Stimulated activated CD8-positive, alpha-beta memory T cell treated with anti-CD3 and anti-CD28 coated beads, Interleukin-2, amount 100 ng/mL, for 48 hours (primary cell): ENCODE results near the gene GMPR.

Source experiments
- DNase-seq, 2 donors: peaks; one replicate each; pipeline ENCODE4 v3.0.0-alpha.2; 2020; ENCODE audit warnings: low read depth in 2 of 2

GMPR gene

GRCh38 chr6:16238057-16238962 is at the start of gene GMPR:
TSS of gene GMPR (plus strand) at chr6:16238587. CDS start at chr6:16238694, 107 bp downstream.
- peak; percentile 58 to 62 for DNase-seq

- no peak for DNase-seq
Observed at GRCh38 chr6:16190214-16190613, 48.2 kb upstream of the GMPR start.

DNA sequence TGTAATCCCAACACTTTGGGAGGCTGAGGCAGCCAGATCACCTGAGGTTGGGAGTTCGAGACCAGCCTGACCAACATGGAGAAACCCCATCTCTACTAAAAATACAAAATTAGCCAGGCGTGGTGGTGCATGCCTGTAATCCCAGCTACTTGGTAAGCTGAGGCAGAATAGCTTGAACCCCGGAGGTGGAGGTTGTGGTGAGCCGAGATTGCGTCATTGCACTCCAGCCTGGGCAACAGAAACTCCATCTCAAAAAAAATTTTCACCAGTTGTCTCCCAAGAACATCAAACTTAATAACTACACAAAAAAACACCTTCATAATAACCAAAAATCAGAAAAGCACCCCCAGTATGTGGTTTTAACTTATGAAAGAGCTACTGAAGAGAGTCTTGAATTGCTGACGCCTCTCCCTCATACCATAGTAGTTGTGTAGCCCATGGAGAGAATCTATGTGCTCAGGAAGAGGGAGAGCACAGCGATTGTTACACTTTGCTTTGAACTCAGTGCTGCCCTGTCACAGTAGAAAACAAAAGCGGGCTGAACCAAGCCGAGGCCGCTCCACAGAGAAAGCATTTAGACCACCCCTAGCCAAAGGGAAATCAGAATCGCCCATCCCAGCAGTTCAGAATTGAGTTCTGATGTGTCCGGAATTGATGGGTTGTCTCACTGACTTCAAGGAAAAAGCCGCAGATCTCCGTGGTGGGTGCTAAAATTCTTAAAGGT is 42.0 kb upstream of the GMPR start:
- no peak for DNase-seq

DNA sequence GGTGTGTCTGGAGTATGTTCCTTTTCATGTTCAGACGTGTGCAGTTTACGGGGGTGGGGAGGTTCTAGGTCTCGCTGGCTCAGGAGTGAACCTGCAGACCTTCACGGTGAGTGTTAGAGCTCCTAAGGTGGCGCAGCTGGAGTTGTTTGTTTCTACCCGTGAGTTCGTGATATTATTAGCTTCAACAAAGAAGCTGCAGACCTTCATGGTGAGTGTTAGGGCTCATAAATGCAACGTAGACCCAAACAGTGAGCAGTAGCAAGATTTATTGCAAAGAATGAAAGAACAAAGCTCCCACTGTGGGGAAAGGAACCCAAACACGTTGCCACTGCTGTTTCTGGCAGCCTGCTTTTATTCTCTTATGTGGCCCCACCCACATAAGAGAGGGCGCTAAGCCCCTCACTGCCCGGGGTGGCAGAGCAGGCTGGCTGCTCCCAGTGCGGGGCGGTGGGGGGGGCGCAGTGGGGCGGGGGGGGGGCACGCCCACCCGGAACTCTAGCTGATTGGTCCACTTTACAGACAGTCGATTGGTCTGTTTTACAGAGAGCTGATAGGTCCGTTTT is 41.3 kb upstream of the GMPR start:
- DNase-seq: no peak

DNA sequence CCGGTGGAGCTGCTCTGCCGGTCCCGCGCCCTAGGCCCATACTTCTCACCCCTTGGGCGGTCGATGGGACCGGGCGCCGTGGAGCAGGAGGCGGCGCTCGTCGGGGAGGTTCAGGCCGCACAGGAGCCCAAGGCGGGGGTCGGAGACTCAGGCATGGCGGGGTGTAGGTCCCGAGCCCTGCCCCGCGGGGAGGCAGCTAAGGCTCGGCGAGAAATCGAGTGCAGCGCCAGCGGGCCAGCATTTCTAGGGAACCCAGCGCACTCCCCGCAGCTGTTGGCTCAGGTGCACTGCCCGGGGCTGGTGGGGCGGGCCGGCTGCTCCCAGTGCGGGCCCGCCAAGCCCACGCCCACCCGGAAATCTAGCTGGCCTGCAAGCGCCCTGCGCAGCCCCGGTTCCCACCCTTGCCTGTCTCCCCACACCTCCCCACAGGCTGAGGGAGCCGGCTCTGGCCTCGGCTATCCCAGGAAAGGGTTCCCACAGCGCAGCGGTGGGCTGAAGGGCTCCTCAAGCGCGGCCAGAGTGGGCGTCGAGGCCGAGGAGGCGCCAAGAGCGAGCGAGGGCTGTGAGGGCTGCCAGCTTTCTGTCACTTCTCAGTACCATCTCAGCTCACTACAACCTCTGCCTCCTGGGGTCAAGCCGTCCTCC is 40.2 kb upstream of the GMPR start:
- no peak for DNase-seq

GRCh38 chr6:16199804-16200203 is 38.6 kb upstream of the GMPR start:
- DNase-seq: no peak

GRCh38 chr6:16200321-16200883 is 38.0 kb upstream of the GMPR start:
- no peak for DNase-seq

GRCh38 chr6:16201706-16202105 is 36.7 kb upstream of the GMPR start:
- DNase-seq: no peak

DNA sequence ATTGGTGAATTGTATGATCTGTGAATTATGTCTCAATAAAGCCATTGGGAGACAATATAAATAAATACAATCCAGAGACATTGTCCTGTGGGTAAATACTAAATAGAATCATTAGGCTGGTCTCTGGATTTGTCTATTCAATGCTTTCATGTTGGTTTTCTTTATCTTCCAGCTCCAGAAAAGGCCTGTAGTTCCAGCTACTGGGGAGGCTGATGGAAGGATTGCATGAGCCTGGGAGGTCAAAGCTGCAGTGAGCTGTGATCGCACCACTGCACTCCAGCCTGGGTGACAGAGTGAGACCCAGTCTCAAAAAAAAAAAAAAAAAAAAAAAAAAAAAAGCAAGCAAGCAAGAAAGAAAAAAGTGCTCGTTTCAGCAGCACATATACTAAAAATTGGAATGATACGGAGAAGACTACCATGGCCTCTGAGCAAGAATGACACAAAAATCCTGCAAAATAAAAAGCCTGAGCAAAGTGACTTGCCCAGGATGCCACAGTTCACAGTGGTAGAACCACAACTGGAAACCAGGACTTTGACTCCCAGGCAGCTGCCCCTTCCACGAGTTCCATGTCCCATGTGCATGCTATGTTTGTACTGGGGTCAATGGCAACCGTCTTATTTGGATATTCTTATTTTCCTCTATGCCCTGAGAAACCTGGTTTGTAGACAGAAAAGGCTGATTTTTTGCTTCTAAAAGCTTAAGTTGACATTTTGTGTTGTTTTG is 33.6 kb upstream of the GMPR start:
- no peak for DNase-seq

DNA sequence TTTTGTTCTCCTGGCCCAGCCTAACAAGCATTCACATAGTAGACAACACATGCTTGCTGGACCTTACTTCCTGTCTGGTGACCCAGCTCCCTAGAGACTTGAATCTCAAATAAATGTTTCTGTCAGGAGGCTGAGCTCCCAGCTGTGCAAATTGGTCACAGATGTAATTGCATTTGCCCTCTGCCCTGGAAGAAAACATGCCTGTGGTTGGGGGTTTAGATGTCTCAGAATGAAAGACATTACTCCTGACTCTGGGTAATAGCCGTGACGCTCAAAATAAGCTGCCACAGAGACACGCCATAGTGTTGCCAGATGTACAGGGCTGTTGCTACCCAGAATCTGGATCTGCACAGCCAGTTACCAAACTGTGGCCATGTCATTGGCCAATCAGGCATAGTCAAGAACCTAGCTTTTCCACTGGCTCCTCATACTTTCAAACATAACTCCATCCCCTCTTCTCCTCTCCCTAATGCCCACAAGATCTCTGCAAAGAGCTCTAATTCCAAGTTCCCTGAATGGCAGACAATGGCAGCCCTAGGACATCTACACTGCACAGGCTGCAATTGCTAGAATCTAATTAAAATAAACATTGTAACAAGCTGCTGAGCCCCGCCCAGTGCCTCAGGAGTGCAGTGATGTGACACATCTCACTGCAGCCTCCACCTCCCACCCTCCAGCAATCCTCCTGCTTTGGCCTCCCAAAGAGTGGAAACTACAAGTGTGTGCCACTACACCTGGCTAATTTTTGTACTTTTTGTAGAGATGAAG is 32.8 kb upstream of the GMPR start:
- DNase-seq: no peak

DNA sequence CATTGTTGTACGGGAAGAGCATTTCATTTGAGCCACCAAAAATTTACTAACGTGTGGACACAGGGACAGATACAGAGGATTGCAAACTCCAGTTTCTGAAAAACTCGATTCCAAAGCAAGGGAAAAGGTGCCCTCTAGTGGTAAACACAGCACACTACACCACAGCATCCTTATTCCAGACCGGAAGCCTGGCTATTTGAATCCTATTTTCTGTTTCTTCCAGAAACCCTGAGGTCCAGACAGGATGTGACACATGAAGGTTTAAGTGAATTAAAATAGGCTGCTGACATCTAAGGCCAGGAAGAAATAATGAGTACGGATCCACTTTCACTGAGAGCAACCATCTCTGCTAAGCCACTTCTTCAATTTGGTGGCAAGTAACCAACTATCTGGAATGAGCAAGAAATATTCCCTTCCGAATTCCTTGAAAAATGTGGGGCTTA is 31.8 kb upstream of the GMPR start:
- no peak for DNase-seq

GRCh38 chr6:16208989-16209388 is 29.4 kb upstream of the GMPR start:
- no peak for DNase-seq

DNA sequence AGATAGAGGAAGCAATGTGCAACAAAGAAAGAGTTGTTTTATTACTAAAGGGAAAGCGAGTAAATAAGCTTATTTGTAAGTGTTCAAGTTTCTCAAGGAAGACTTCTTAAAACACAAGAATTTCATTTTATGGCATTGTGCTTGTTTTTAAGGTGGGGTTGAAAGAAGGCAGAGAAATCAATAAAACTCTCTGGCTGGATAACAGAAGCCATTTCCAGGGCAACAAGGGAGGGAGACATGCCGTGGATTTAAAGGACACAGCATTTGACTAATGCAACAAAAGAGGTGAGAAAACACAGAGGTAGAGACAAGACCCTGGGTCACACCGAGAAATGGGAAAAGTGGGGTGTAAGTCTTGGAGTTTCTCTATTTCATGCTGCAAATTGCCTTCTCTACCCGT is 28.8 kb upstream of the GMPR start:
- DNase-seq: no peak

GRCh38 chr6:16212276-16212675 is 26.1 kb upstream of the GMPR start:
- no peak for DNase-seq

GRCh38 chr6:16216501-16217155 is 21.8 kb upstream of the GMPR start:
- no peak for DNase-seq

DNA sequence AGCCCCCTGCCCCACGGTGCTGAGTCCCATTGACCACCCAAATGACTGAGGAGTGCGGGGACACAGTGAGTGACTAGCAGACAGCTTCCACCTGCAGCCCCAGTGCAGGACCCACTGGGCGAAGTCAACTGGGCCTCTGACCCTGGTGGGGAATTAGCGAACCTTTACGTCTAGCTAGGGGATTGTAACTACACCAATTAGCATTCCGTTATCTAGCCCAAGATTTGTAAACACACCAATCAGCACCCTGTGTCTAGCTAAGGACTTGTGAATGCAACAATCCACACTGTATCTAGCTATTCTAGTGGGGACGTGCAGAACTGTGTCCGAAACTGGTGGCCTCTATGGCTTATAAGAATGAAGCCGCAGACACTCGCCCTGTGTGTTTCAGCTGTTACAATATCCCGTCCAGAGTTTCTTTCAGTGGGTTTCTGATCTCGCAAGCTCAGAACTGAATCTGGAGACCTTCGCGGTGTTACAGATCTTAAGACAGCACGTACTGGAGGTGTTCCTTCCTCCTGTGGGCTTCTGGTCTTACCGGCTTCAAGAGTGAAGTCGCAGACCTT is 21.1 kb upstream of the GMPR start:
- DNase-seq: no peak

GRCh38 chr6:16222826-16223225 is 15.6 kb upstream of the GMPR start:
- DNase-seq: no peak

GRCh38 chr6:16223362-16223761 is 15.0 kb upstream of the GMPR start:
- no peak for DNase-seq

DNA sequence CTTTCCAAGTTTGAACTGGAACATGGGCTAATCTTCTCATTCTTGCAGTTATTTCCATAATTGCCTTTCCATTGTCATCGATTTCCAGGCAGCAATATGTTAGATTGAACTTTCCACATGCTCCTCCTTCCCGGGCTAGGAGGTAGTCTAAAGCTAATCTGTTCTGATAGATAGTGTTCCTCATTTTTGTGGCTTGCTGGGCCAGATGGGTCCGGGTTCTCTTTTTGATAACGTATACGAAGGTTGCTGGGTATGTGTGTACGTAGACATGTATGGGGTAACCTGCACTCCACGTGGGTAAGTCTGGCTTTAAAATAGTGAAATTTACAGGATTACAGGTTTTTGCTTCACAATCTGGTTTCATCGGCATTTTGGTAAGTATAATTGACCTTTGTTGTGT is 14.0 kb upstream of the GMPR start:
- DNase-seq: no peak
